C4-2B (cell line): ENCODE measurements around the gene C4BPA.

Source experiments
- H3K27ac ChIP-seq: fragments of 450-650 bp; 2 replicates; pipeline ENCODE4 v1.5.1; 2017
- CTCF ChIP-seq: fragments of 450-650 bp; conservative IDR thresholded peaks from 2 replicates; pipeline ENCODE4 v1.5.1; 2017; ENCODE audit warnings: mild to moderate bottlenecking
- ZFX ChIP-seq: fragments of 450-650 bp; IDR thresholded peaks from 2 replicates; pipeline ENCODE4 v1.6.1; 2017

Gene C4BPA

GRCh38 chr1:207097871-207098324, 6.1 kb upstream of the C4BPA start:
- H3K27ac ChIP-seq = no peak overlapping the region
- TF ChIP-seq CTCF = no peak
- TF ChIP-seq ZFX = no peak

GRCh38 chr1:207101720-207102119, 2.3 kb upstream of the C4BPA start:
- no peak for TF ChIP-seq CTCF
- no peak overlapping the region for H3K27ac ChIP-seq

DNA sequence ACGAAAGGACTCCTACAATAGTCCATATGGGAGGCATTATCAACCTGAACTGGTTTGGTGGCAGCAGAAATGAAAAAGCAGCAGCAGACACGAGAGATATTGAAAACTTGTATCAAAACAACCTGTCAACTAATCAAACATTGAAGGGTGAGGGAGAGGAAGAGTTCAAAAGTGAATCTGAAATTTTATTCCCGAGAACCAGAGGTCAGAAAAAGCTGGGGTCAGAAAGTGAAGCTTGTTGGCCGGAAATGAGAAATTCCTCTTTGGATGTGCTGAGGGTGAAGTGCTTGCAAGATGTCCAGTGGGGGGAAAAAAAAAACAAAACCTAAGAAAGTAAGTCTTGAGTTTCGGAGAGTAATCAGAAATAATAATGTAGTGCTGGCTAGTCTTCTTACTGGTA, 1.9 kb upstream of the C4BPA start:
- H3K27ac ChIP-seq = no peak overlapping the region
- TF ChIP-seq ZFX (no peak), CTCF (no peak)

DNA sequence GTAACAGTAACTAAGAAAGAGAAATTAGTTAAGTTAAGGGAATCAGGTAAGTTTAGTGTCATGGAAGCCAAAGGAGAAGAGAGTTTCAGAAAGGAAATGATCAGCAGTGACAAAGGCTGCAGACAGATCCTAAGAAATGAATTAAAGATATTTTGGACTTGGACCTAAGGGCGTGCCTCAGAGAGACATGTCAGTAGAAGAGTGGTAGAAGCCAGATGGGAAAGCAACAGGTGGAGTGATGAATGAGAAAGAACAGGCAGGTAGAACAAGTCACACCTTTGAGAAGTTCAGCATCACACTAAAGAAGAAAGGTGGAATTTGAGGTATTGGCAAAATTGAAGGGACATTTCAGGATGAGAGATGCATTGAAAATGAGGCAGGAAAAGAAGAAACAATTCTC, 1.4 kb upstream of the C4BPA start:
- TF ChIP-seq CTCF (no peak), ZFX (no peak)
- H3K27ac ChIP-seq = no peak overlapping the region

DNA sequence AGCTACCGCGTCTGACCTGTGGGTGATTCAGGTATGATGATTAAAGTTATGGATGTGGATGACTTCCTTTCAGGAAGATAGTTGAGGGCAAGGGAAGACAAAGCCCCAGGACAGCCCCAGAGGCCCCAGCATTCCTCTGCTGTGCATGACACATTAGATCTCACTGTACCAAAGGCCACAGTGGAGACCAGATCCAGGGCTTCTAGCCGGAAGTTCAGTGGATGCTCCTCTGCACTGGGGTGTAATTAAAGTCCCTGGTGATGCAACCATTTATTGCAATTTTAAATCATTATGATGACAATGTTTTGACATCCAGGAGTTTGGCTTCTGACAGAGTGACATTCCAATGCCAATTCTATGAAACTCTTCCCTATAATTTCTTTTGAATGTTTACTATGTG, 5.0 kb downstream of the C4BPA start:
- H3K27ac ChIP-seq = no peak overlapping the region
- TF ChIP-seq CTCF = no peak
- no peak for TF ChIP-seq ZFX

DNA sequence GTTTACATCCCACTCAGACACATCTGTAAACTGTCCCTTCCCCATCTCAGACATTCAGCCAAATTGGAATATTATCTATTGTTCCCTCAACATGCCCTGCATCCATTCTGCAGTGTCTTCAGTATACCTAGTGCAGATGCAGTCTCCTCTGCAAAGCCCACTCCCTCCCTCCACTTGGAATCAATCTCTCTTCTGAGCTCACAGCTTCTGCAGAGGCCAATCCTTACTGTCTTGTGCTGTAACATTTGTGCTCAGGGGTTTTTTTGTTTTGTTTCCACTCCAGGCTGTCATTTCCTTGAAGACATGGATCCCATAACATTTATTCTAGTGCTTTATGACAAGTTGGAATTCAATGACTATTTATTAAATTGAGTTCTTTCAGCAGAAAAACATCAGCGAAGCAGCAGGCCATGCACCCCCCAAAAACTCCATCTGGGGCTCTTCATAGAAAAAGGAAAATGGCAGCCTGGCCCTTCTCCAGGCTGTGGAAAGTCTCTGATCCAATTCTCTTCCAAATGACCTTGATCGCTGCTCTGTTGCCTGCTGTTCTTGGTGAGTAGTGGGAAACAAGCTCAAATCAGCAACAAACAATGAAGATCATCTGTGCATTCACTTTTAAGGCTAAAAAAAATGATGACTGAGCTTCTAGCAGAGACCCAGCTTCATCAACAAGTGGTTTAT, 8.7 kb downstream of the C4BPA start:
- H3K27ac ChIP-seq = no peak overlapping the region
- TF ChIP-seq CTCF = no peak
- no peak for TF ChIP-seq ZFX

DNA sequence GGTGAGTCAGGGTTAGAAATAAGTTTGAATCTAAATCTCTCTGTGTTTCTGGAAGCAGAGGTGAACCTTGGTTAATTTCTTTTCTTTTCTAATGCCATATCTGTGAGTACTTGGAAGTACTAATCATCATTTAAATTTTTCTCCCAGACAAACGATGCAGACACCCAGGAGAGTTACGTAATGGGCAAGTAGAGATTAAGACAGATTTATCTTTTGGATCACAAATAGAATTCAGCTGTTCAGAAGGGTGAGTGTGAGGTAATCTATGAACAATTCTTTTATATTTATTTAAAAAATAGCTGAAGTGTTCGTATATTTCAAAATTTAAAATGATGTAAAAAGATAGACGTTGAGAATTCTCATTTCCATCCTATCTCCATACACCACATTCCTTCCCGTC, 11.2 kb downstream of the C4BPA start:
- TF ChIP-seq ZFX (no peak), CTCF (no peak)
- H3K27ac ChIP-seq = no peak overlapping the region
